Activated CD4-positive, alpha-beta memory T cell treated with anti-CD3 and anti-CD28 coated beads, Interleukin-2, amount 10 ng/mL, durations not matched to agents 7 days and 5 days (primary cell): ENCODE measurements around the gene CDH23. TPM values are rescaled to one million over a fixed set of nuclear protein-coding genes. Genes with fewer than 3 reads are reported as not detected.

Experiments used
- CTCF ChIA-PET: fragments of 350-600 bp; sonication (Branson Sonifier 250); formaldehyde crosslinking; loops from one replicate; lab custom pipeline; 2021; ENCODE audit warnings: antibody characterized with exemption, inconsistent platforms; lab: Charles Lee
- POLR2A ChIA-PET: fragments of 350-600 bp; sonication (Branson Sonifier 250); formaldehyde crosslinking; loops from one replicate; lab custom pipeline; 2021; ENCODE audit warnings: antibody characterized with exemption; lab: Charles Lee
- DNase-seq: peaks from one replicate; pipeline ENCODE4 v3.0.0-alpha.2; 2020
- H3K27ac Mint-ChIP-seq: one replicate; pipeline ENCODE4 v1.8.0; 2021; ENCODE audit warnings: mild to moderate bottlenecking, mixed read lengths
- H3K27me3 Mint-ChIP-seq: one replicate; pipeline ENCODE4 v1.8.0; 2021; ENCODE audit warnings: mixed read lengths
- H3K36me3 Mint-ChIP-seq: one replicate; pipeline ENCODE4 v1.8.0; 2021; ENCODE audit warnings: low read depth, mixed read lengths
- H3K4me1 Mint-ChIP-seq: one replicate; pipeline ENCODE4 v1.8.0; 2021; ENCODE audit warnings: mixed read lengths
- H3K4me3 Mint-ChIP-seq: one replicate; pipeline ENCODE4 v1.8.0; 2021; ENCODE audit warnings: mild to moderate bottlenecking, mixed read lengths
- H3K9me3 Mint-ChIP-seq: one replicate; pipeline ENCODE4 v1.8.0; 2021; ENCODE audit warnings: mixed read lengths
- total RNA-seq, 2 experiments: library from RNA; stranded (reverse); gene quantifications; one replicate each; pipeline ENCODE4 v1.2.3, GENCODE V29; 2021

The CDH23 gene
- total RNA-seq, 2 experiments from 2014 or later: 1.3 TPM

- ChIA-PET CTCF (interaction anchor here (1.3 kb wide), 1 partner anchor 78 kb away, joined by 5 read pairs; no protein-coding TSS in a partner anchor), POLR2A (interaction anchor here (5.9 to 6.1 kb wide), 2 partner anchors 29 to 81 kb away, joined by 57 to 65 read pairs; no protein-coding TSS in a partner anchor)
- no peak overlapping the region for H3K27ac Mint-ChIP-seq
- peaks cover 74% of the 10 kb centered on the region for H3K4me1 Mint-ChIP-seq
- H3K4me3 Mint-ChIP-seq: no peak overlapping the region
- DNase-seq: no peak
- peaks cover 12% of the 10 kb centered on the region for H3K36me3 Mint-ChIP-seq
- H3K9me3 Mint-ChIP-seq: peaks cover 5% of the 10 kb centered on the region
- H3K27me3 Mint-ChIP-seq: no peaks in the 10 kb centered on the region
Measured at GRCh38 chr10:71776481-71776925, 379.8 kb downstream of the CDH23 start.

- Mint-ChIP-seq H3K4me3 (no peak overlapping the region), H3K27ac (no peak overlapping the region), H3K36me3 (peaks cover 3% of the 10 kb centered on the region), H3K27me3 (no peaks in the 10 kb centered on the region), H3K4me1 (peaks cover 67% of the 10 kb centered on the region), H3K9me3 (peaks cover 5% of the 10 kb centered on the region)
- ChIA-PET CTCF (interaction anchor here (1.3 kb wide), 1 partner anchor 79 kb away, joined by 5 read pairs; no protein-coding TSS in a partner anchor), POLR2A (interaction anchor here (0.7 kb wide), 1 partner anchor 10 kb away, joined by 3 read pairs; no protein-coding TSS in a partner anchor)
- DNase-seq: no peak
Measured at GRCh38 chr10:71777213-71777985, 380.7 kb downstream of the CDH23 start.

GRCh38 chr10:71778071-71778825, 381.5 kb downstream of the CDH23 start:
- no peak for DNase-seq
- Mint-ChIP-seq H3K36me3 (peaks cover 3% of the 10 kb centered on the region), H3K4me3 (no peak overlapping the region), H3K27ac (no peak overlapping the region), H3K9me3 (peaks cover 5% of the 10 kb centered on the region), H3K27me3 (no peaks in the 10 kb centered on the region), H3K4me1 (peaks cover 70% of the 10 kb centered on the region)
- ChIA-PET POLR2A (no interaction called here), CTCF (no interaction called here)

- CTCF ChIA-PET: interaction anchor here (2.2 kb wide), 1 partner anchor 32 kb away, joined by 5 read pairs; no protein-coding TSS in a partner anchor
- POLR2A ChIA-PET: interaction anchor here (1.3 kb wide), 1 partner anchor 81 kb away, joined by 3 read pairs; no protein-coding TSS in a partner anchor
- DNase-seq: peak; percentile 62
- peaks cover 60% of the 10 kb centered on the region for H3K4me1 Mint-ChIP-seq
- H3K9me3 Mint-ChIP-seq: peaks cover 5% of the 10 kb centered on the region
- H3K27ac Mint-ChIP-seq: peak overlapping the region; percentile 61
- no peak overlapping the region for H3K4me3 Mint-ChIP-seq
- peaks cover 3% of the 10 kb centered on the region for H3K36me3 Mint-ChIP-seq
- H3K27me3 Mint-ChIP-seq: no peaks in the 10 kb centered on the region
Measured at GRCh38 chr10:71779641-71780040, 382.9 kb downstream of the CDH23 start.

- Mint-ChIP-seq H3K36me3 (peaks cover 3% of the 10 kb centered on the region), H3K4me1 (peaks cover 56% of the 10 kb centered on the region), H3K9me3 (peaks cover 5% of the 10 kb centered on the region), H3K27me3 (no peaks in the 10 kb centered on the region), H3K4me3 (no peak overlapping the region), H3K27ac (no peak overlapping the region)
- no peak for DNase-seq
- CTCF ChIA-PET: interaction anchor here (2.2 kb wide), 1 partner anchor 31 kb away, joined by 5 read pairs; no protein-coding TSS in a partner anchor
- POLR2A ChIA-PET: interaction anchor here (1.3 kb wide), 1 partner anchor 82 kb away, joined by 3 read pairs; no protein-coding TSS in a partner anchor
Measured at GRCh38 chr10:71780156-71780555, 383.4 kb downstream of the CDH23 start.

- Mint-ChIP-seq H3K4me1 (peaks cover 50% of the 10 kb centered on the region), H3K27me3 (no peaks in the 10 kb centered on the region), H3K4me3 (no peak overlapping the region), H3K27ac (no peak overlapping the region), H3K36me3 (peaks cover 3% of the 10 kb centered on the region), H3K9me3 (peaks cover 5% of the 10 kb centered on the region)
- no peak for DNase-seq
- POLR2A ChIA-PET: no interaction called here
- CTCF ChIA-PET: interaction anchor here (0.8 to 2.2 kb wide), 2 partner anchors 31 to 83 kb away, joined by 3 to 5 read pairs; no protein-coding TSS in a partner anchor
Measured at GRCh38 chr10:71780719-71781118, 384.0 kb downstream of the CDH23 start.

GRCh38 chr10:71782221-71782916, 385.6 kb downstream of the CDH23 start:
- no peak overlapping the region for H3K27ac Mint-ChIP-seq
- CTCF ChIA-PET: interaction anchor here (0.6 to 1.9 kb wide), 2 partner anchors 9 to 117 kb away, joined by 3 to 5 read pairs; partner anchors contain the start of gene VSIR
- no peak overlapping the region for H3K4me3 Mint-ChIP-seq
- peaks cover 4% of the 10 kb centered on the region for H3K9me3 Mint-ChIP-seq
- DNase-seq: no peak
- peaks cover 2% of the 10 kb centered on the region for H3K36me3 Mint-ChIP-seq
- peaks cover 2% of the 10 kb centered on the region for H3K27me3 Mint-ChIP-seq
- H3K4me1 Mint-ChIP-seq: peaks cover 34% of the 10 kb centered on the region
- POLR2A ChIA-PET: interaction anchor here (1.3 kb wide), 1 partner anchor 10 kb away, joined by 3 read pairs; the partner anchor contains the start of gene VSIR

- ChIA-PET CTCF (interaction anchor here (0.6 to 1.9 kb wide), 2 partner anchors 10 to 118 kb away, joined by 3 to 5 read pairs; partner anchors contain the start of gene VSIR), POLR2A (interaction anchor here (1.3 kb wide), 1 partner anchor 10 kb away, joined by 3 read pairs; the partner anchor contains the start of gene VSIR)
- no peak overlapping the region for H3K27ac Mint-ChIP-seq
- H3K9me3 Mint-ChIP-seq: no peaks in the 10 kb centered on the region
- H3K4me3 Mint-ChIP-seq: no peak overlapping the region
- no peaks in the 10 kb centered on the region for H3K36me3 Mint-ChIP-seq
- DNase-seq: no peak
- H3K4me1 Mint-ChIP-seq: peaks cover 29% of the 10 kb centered on the region
- H3K27me3 Mint-ChIP-seq: peaks cover 3% of the 10 kb centered on the region
Measured at GRCh38 chr10:71782917-71783490, 386.3 kb downstream of the CDH23 start.

- H3K9me3 Mint-ChIP-seq: no peaks in the 10 kb centered on the region
- H3K36me3 Mint-ChIP-seq: no peaks in the 10 kb centered on the region
- no peak overlapping the region for H3K27ac Mint-ChIP-seq
- H3K27me3 Mint-ChIP-seq: peaks cover 3% of the 10 kb centered on the region
- H3K4me1 Mint-ChIP-seq: peaks cover 23% of the 10 kb centered on the region
- no peak overlapping the region for H3K4me3 Mint-ChIP-seq
- no peak for DNase-seq
- POLR2A ChIA-PET: no interaction called here
- CTCF ChIA-PET: interaction anchor here (1.9 kb wide), 1 partner anchor 11 kb away, joined by 5 read pairs; the partner anchor contains the start of gene VSIR
Measured at GRCh38 chr10:71783917-71784678, 387.4 kb downstream of the CDH23 start.

GRCh38 chr10:71784679-71785272, 388.1 kb downstream of the CDH23 start:
- Mint-ChIP-seq H3K4me3 (no peak overlapping the region), H3K27me3 (peaks cover 3% of the 10 kb centered on the region), H3K9me3 (no peaks in the 10 kb centered on the region), H3K4me1 (peaks cover 17% of the 10 kb centered on the region), H3K36me3 (no peaks in the 10 kb centered on the region), H3K27ac (no peak overlapping the region)
- ChIA-PET CTCF (no interaction called here), POLR2A (no interaction called here)
- DNase-seq: no peak

GRCh38 chr10:71788954-71789353, 392.2 kb downstream of the CDH23 start:
- H3K36me3 Mint-ChIP-seq: no peaks in the 10 kb centered on the region
- peaks cover 6% of the 10 kb centered on the region for H3K4me1 Mint-ChIP-seq
- no peak for DNase-seq
- ChIA-PET CTCF (no interaction called here), POLR2A (no interaction called here)
- H3K27me3 Mint-ChIP-seq: peaks cover 3% of the 10 kb centered on the region
- no peaks in the 10 kb centered on the region for H3K9me3 Mint-ChIP-seq
- no peak overlapping the region for H3K4me3 Mint-ChIP-seq
- no peak overlapping the region for H3K27ac Mint-ChIP-seq
